Ovary (tissue), 3 donors: ENCODE measurements around the gene ARHGAP40.

Experiments
- EP300 ChIP-seq: sonication (generic); formaldehyde crosslinking; IDR thresholded peaks from one replicate; pipeline ENCODE4 v1.6.1; 2017; ENCODE audit warnings: antibody characterized with exemption
- TF ChIP-seq, protein P1 (sequence below), 3 donors: fragments of 450-650 bp in 2 of 3; fragments of 200-600 bp in 1 of 3; IDR thresholded peaks; one replicate each; pipeline versions ENCODE4 v1.5.1 to v1.8.0; 2016 to 2022; ENCODE audit warnings: antibody characterized with exemption in 3 of 3, mild to moderate bottlenecking in 1 of 3
- donor health status: DM: no; HTN: no; CAD: no.

DNA sequence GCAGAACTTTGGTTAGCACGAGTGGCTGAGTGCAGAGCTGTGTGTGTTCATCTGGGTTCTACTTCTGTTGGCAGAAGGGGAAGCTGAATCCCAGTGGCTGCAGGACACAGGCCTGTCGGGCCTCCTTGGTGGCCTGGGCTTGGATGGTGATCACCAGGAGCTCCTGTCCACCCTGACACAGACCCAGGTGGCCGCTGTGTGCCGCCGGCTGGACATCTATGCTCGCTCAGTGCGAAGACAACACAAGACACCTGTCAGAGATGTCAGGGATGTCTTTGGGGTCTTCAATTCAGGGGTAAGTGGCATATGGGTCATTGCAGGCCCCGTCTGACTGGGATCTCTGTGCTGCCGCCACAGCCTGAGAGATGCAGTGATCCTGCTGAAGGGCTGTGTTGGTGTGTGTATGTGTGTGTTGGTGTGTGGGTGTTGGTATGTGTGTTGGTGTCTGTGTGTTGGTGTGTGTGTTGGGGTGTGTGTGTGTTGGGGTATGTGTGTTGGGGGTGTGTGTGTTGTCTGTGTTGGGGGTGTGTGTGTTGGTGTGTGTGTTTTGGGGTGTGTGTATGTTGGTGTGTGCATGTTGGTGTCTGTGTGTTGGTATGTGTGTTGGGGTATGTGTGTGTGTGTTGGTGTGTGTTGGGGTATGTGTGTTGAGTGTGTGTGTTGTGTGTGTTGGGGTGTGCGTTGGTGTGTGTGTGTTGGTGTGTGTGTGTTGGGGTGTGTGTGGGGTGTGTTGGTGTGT is 25.5 kb downstream of the ARHGAP40 start:
- TF ChIP-seq, protein P1, sequence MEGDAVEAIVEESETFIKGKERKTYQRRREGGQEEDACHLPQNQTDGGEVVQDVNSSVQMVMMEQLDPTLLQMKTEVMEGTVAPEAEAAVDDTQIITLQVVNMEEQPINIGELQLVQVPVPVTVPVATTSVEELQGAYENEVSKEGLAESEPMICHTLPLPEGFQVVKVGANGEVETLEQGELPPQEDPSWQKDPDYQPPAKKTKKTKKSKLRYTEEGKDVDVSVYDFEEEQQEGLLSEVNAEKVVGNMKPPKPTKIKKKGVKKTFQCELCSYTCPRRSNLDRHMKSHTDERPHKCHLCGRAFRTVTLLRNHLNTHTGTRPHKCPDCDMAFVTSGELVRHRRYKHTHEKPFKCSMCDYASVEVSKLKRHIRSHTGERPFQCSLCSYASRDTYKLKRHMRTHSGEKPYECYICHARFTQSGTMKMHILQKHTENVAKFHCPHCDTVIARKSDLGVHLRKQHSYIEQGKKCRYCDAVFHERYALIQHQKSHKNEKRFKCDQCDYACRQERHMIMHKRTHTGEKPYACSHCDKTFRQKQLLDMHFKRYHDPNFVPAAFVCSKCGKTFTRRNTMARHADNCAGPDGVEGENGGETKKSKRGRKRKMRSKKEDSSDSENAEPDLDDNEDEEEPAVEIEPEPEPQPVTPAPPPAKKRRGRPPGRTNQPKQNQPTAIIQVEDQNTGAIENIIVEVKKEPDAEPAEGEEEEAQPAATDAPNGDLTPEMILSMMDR (IDR thresholded peaks at IDR 0.05), result no peak
- no peak for TF ChIP-seq EP300
